Loucy (cell line): ENCODE data around the gene GNB3.

ENCODE experiments used
- CTCF ChIP-seq: fragments of 200-600 bp; sonication (generic); conservative IDR thresholded peaks from 2 replicates; pipeline ENCODE4 v1.5.1; 2014; ENCODE audit warnings: mild to moderate bottlenecking, antibody characterized with exemption, low read length
- EZH2phosphoT487 ChIP-seq: fragments of 200-600 bp; IDR thresholded peaks from 2 replicates; pipeline ENCODE4 v1.6.1; 2018; ENCODE audit warnings: antibody characterized with exemption, mild to moderate bottlenecking, moderate library complexity, borderline replicate concordance

GRCh38 chr12:6827982-6828780 lies 12.5 kb upstream of the GNB3 start, which contains the start of gene P3H3:
- TF ChIP-seq EZH2phosphoT487 (no peak), CTCF (peak; percentile 15; the same call in 1 of the 2 replicates)
